HEK293T (cell line): ENCODE data around the gene NDUFAF2.

ENCODE experiments used
- BHLHE40 ChIP-seq: fragments of 450-650 bp; IDR thresholded peaks from 2 replicates; pipeline ENCODE4 v1.6.1; 2016; ENCODE audit warnings: mild to moderate bottlenecking, moderate library complexity, borderline replicate concordance
- FOXA1 ChIP-seq: fragments of 450-650 bp; IDR thresholded peaks from 2 replicates; pipeline ENCODE4 v1.6.1; 2016; ENCODE audit warnings: mild to moderate bottlenecking
- FOXM1 ChIP-seq: fragments of 450-650 bp; IDR thresholded peaks from 2 replicates; pipeline ENCODE4 v1.6.1; 2017; ENCODE audit warnings: mild to moderate bottlenecking, borderline replicate concordance
- HDGF ChIP-seq: fragments of 450-650 bp; IDR thresholded peaks from 2 replicates; pipeline ENCODE4 v1.6.1; 2017; ENCODE audit warnings: antibody characterized with exemption, borderline replicate concordance
- LEF1 ChIP-seq: fragments of 450-650 bp; IDR thresholded peaks from 2 replicates; pipeline ENCODE4 v1.6.1; 2017; ENCODE audit warnings: mild to moderate bottlenecking, borderline replicate concordance
- NFRKB ChIP-seq: fragments of 450-650 bp; IDR thresholded peaks from 2 replicates; pipeline ENCODE4 v1.6.1; 2016; ENCODE audit warnings: mild to moderate bottlenecking, moderate library complexity
- SP1 ChIP-seq: fragments of 450-650 bp; IDR thresholded peaks from 2 replicates; pipeline ENCODE4 v1.6.1; 2017
- SUZ12 ChIP-seq: fragments of 450-650 bp; IDR thresholded peaks from 2 replicates; pipeline ENCODE4 v1.6.1; 2016; ENCODE audit warnings: mild to moderate bottlenecking

- TF ChIP-seq FOXM1 (no peak), BHLHE40 (no peak), SP1 (no peak), SUZ12 (no peak), HDGF (no peak), FOXA1 (no peak), NFRKB (no peak), LEF1 (no peak)
Observed at GRCh38 chr5:60996368-60996767, 51.4 kb downstream of the NDUFAF2 start.
